Bone marrow (tissue), 2 donors: ENCODE data around the gene TXNRD3.

Experiments used
- DNase-seq, 2 donors: peaks; one replicate each; lab custom pipeline; 2025; lab: John Stamatoyannopoulos, UW

The TXNRD3 gene

GRCh38 chr3:126672340-126672739 lies 17.4 kb upstream of the TXNRD3 start:
- no peak for DNase-seq

- DNase-seq, result no peak
Measured at GRCh38 chr3:126671521-126671920, 16.6 kb upstream of the TXNRD3 start.

GRCh38 chr3:126668450-126669401 lies 13.8 kb upstream of the TXNRD3 start:
- no peak for DNase-seq

- no peak for DNase-seq
Measured at GRCh38 chr3:126667631-126668449, 12.9 kb upstream of the TXNRD3 start.

- no peak for DNase-seq
Measured at GRCh38 chr3:126666658-126667528, 12.0 kb upstream of the TXNRD3 start.

- DNase-seq, result no peak
Measured at GRCh38 chr3:126665959-126666657, 11.2 kb upstream of the TXNRD3 start.

GRCh38 chr3:126665221-126665936 lies 10.5 kb upstream of the TXNRD3 start:
- no peak for DNase-seq

GRCh38 chr3:126664591-126665214 lies 9.8 kb upstream of the TXNRD3 start:
- DNase-seq, result no peak

GRCh38 chr3:126663750-126664149 lies 8.8 kb upstream of the TXNRD3 start:
- DNase-seq, result no peak

GRCh38 chr3:126663257-126663656 lies 8.3 kb upstream of the TXNRD3 start:
- no peak for DNase-seq

GRCh38 chr3:126661532-126662364 lies 6.8 kb upstream of the TXNRD3 start:
- no peak for DNase-seq

- no peak for DNase-seq
Measured at GRCh38 chr3:126659915-126660886, 5.3 kb upstream of the TXNRD3 start.

GRCh38 chr3:126658584-126658983 lies 3.7 kb upstream of the TXNRD3 start:
- no peak for DNase-seq

- DNase-seq, result no peak
Measured at GRCh38 chr3:126657901-126658300, 3.0 kb upstream of the TXNRD3 start.

GRCh38 chr3:126656371-126657134 lies 1.6 kb upstream of the TXNRD3 start:
- DNase-seq, result no peak

GRCh38 chr3:126655887-126656286 lies 963 bp upstream of the TXNRD3 start:
- no peak for DNase-seq

GRCh38 chr3:126649556-126650092 lies 5.3 kb downstream of the TXNRD3 start:
- no peak for DNase-seq
